ENCODE results near the gene MBOAT2.
"Not testable (repeated sequence)": the region's sequence is repeated elsewhere in the genome, so short reads cannot be mapped to it uniquely, and the experiment has no call there.

- not testable (repeated sequence) for TF ChIP-seq CTCF (optimal IDR thresholded peaks at IDR 0.05 in 1 of 3, IDR thresholded peaks at IDR 0.05 in 1 of 3, conservative IDR thresholded peaks at IDR 0.05 in 1 of 3; ENCODE audit: extremely low read depth in 1 of 3, insufficient read depth in 2 of 3, low read length in 3 of 3); EZH2 (IDR thresholded peaks at IDR 0.05; ENCODE audit: low read length)
Observed at GRCh38 chr2:8913767-8914166, 89.7 kb downstream of the MBOAT2 start.

All from keratinocyte (primary cell).